ENCODE results near the gene DHX34. TPM values are rescaled to one million over a fixed set of nuclear protein-coding genes. Genes with fewer than 3 reads are reported as not detected.

DHX34 gene
- total and polyA plus RNA-seq, 4 donors, result 3.1 to 11.6 (median 6.1) TPM

DNA sequence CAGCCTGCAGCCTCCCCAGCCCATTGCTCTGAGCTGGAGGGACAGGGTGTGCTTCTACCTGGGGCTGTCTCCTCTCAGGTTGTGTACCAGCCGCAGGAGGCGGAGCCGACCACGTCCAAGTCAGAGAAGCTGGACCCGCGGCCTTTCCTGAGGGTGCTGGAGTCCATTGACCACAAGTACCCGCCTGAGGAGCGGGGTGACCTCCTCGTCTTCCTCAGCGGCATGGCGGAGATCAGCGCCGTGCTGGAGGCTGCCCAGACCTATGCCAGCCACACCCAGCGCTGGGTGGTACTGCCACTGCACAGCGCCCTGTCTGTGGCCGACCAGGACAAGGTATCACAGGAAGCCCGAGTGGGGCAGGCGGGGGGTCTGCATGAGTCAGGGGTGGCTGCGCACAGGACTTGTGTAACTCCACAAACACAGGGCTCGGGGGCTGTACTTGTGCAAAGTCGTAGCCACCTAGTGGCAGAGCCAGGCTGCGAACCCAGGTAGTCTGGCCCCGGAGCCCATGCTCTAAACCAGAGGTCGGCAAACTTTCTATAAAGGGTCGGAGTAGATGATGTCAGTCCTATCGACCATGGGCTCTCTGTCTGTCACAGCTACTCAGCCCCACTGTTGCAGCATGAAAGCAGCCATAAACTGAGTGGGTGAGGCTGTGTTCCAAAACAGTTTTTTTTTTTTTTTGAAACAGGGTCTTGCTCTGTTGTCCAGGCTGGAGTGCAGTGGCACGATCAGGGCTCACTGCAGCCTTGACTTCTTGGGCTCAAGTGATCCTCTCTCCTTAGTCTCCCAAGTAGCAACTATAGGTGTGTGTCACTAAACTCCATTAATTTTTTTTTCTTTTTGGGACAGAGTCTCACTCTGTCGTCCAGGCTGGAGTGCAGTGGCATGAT lies 8.9 kb downstream of the DHX34 start:
- Histone ChIP-seq H3K27ac (ENCODE audit: low read depth in 1 of 2, low read length in 2 of 2) (no peak overlapping the region), H3K27me3 (ENCODE audit: control insufficient read depth in 4 of 4, insufficient read depth in 4 of 4, low read length in 3 of 4) (no peaks in the 10 kb centered on the region), H3K4me1 (ENCODE audit: control insufficient read depth in 4 of 4, insufficient read depth in 4 of 4, low read length in 3 of 4) (peaks cover 0 to 8% (median 4%) of the 10 kb centered on the region in 4 donors), H3K4me3 (ENCODE audit: low read depth in 1 of 3, low read length in 3 of 3) (no peak overlapping the region), H3K36me3 (ENCODE audit: control insufficient read depth in 4 of 4, insufficient read depth in 3 of 4, low read depth in 1 of 4, low read length in 3 of 4) (peaks cover 23 to 69% (median 38%) of the 10 kb centered on the region in 4 donors), H3K9me3 (ENCODE audit: control insufficient read depth in 4 of 4, low read length in 3 of 4) (no peaks in the 10 kb centered on the region), H3K9ac (ENCODE audit: low read depth in 1 of 2, low read length in 2 of 2) (no peak overlapping the region)
- TF ChIP-seq RXRA (IDR thresholded peaks at IDR 0.05) (no peak), JUND (IDR thresholded peaks at IDR 0.05) (no peak), HNF4G (IDR thresholded peaks at IDR 0.05) (no peak), FOXA1 (IDR thresholded peaks at IDR 0.05) (no peak), SP1 (IDR thresholded peaks at IDR 0.05) (no peak), TAF1 (conservative IDR thresholded peaks at IDR 0.05) (no peak), HNF4A (conservative IDR thresholded peaks at IDR 0.05) (no peak), REST (IDR thresholded peaks at IDR 0.05) (no peak), RAD21 (IDR thresholded peaks at IDR 0.05) (no peak), ZBTB33 (IDR thresholded peaks at IDR 0.05) (no peak), EGR1 (IDR thresholded peaks at IDR 0.05; ENCODE audit: low read depth in 2 of 2) (no peak), YY1 (IDR thresholded peaks at IDR 0.05) (no peak), GABPA (IDR thresholded peaks at IDR 0.05 in 1 of 2, conservative IDR thresholded peaks at IDR 0.05 in 1 of 2) (no peak), FOXA2 (IDR thresholded peaks at IDR 0.05) (no peak), CTCF (IDR thresholded peaks at IDR 0.05; ENCODE audit: low read depth, low read length, missing input control) (no peak), NR2F2 (IDR thresholded peaks at IDR 0.05) (no peak)
- TF ChIP-seq, protein P1, sequence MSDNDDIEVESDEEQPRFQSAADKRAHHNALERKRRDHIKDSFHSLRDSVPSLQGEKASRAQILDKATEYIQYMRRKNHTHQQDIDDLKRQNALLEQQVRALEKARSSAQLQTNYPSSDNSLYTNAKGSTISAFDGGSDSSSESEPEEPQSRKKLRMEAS (IDR thresholded peaks at IDR 0.05), result no peak
- TF ChIP-seq, protein P2, sequence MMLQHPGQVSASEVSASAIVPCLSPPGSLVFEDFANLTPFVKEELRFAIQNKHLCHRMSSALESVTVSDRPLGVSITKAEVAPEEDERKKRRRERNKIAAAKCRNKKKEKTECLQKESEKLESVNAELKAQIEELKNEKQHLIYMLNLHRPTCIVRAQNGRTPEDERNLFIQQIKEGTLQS (IDR thresholded peaks at IDR 0.05), result no peak
- 98% methylated on average over 28 of the region's 28 CpGs for WGBS
- no peak for DNase-seq (ENCODE audit: low spot score)
